Measurements from ENCODE around the gene CD109.

DNA sequence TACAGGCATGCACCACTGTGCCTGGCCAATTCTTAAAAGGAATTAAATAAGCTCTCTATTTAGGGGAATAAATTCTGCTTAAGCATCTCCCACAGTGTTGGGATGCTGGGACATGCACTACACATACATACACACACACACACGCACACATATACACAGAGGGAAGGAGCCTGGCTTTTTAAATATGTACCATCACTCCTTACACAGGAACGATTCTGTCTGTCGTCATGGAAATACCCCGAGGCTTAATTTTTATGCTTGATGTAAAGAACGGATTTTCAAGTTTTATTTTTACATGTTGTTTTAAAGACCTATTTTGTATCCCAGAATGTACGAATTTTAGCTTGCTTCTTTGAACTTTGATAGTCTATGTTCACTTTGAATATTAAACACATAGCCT, 95.3 kb downstream of the CD109 start:
- TF ChIP-seq, protein P1, sequence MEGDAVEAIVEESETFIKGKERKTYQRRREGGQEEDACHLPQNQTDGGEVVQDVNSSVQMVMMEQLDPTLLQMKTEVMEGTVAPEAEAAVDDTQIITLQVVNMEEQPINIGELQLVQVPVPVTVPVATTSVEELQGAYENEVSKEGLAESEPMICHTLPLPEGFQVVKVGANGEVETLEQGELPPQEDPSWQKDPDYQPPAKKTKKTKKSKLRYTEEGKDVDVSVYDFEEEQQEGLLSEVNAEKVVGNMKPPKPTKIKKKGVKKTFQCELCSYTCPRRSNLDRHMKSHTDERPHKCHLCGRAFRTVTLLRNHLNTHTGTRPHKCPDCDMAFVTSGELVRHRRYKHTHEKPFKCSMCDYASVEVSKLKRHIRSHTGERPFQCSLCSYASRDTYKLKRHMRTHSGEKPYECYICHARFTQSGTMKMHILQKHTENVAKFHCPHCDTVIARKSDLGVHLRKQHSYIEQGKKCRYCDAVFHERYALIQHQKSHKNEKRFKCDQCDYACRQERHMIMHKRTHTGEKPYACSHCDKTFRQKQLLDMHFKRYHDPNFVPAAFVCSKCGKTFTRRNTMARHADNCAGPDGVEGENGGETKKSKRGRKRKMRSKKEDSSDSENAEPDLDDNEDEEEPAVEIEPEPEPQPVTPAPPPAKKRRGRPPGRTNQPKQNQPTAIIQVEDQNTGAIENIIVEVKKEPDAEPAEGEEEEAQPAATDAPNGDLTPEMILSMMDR (IDR thresholded peaks at IDR 0.05): no peak
- TF ChIP-seq POLR2A (IDR thresholded peaks at IDR 0.05): no peak
